IMR-90 (cell line): ENCODE data around the gene URAD. TPM values are rescaled to one million over a fixed set of nuclear protein-coding genes. Genes with fewer than 3 reads are reported as not detected.

Experiments
- ATAC-seq: fragments of 200-7000 bp; cut with Tn5 transposase; 2 replicates; pipeline ENCODE4 v1.9.1; 2020; ENCODE audit warnings: low read depth, mild to moderate bottlenecking, moderate library complexity
- BruUV-seq: library from RNA; stranded (reverse); fragments of 400-500 nt; replicated peaks from 2 replicates; lab custom pipeline; 2021; lab: Mats Ljungman, UMichigan
- CTCF ChIA-PET: fragments of 300-600 bp; formaldehyde crosslinking; extraction: SDS; loops from one replicate; lab custom pipeline; 2021; ENCODE audit warnings: antibody characterized with exemption; lab: Yijun Ruan, JAX
- POLR2A ChIA-PET: fragments of 300-600 bp; sonication (Branson Sonifier 250); formaldehyde crosslinking; loops from one replicate; lab custom pipeline; 2022; ENCODE audit warnings: antibody characterized with exemption; ENCODE audit not compliant: unreplicated experiment; lab: Charles Lee
- DNase-seq: peaks from one replicate; pipeline ENCODE4 v3.0.0; 2013
- H2AFZ ChIP-seq: replicated peaks from 2 replicates; pipeline ENCODE3; 2013; ENCODE audit warnings: low read length, mild to moderate bottlenecking; ENCODE audit not compliant: poor library complexity
- H2AK5ac ChIP-seq: 2 replicates; pipeline ENCODE4 v1.6.1; 2013; ENCODE audit warnings: low read depth, low read length, inconsistent platforms
- H2AK9ac ChIP-seq: replicated peaks from 2 replicates; pipeline ENCODE3; 2013; ENCODE audit warnings: mild to moderate bottlenecking, low read depth, low read length, moderate library complexity; ENCODE audit not compliant: poor library complexity
- H2BK120ac ChIP-seq: 2 replicates; pipeline ENCODE4 v1.6.1; 2013; ENCODE audit warnings: low read depth, low read length, inconsistent platforms
- H2BK15ac ChIP-seq: 3 replicates; pipeline ENCODE4 v1.6.1; 2013; ENCODE audit warnings: low read depth, low read length, inconsistent platforms
- H2BK20ac ChIP-seq: 2 replicates; pipeline ENCODE4 v1.6.1; 2013; ENCODE audit warnings: low read depth, mild to moderate bottlenecking, inconsistent platforms, low read length, moderate library complexity
- H2BK5ac ChIP-seq: 2 replicates; pipeline ENCODE4 v1.6.1; 2013; ENCODE audit warnings: mild to moderate bottlenecking, low read depth, low read length, inconsistent platforms; ENCODE audit not compliant: poor library complexity, severe bottlenecking
- H3K14ac ChIP-seq: replicated peaks from 2 replicates; pipeline ENCODE4 v1.6.1; 2013; ENCODE audit warnings: low read depth, low read length, inconsistent platforms
- H3K18ac ChIP-seq: 2 replicates; pipeline ENCODE4 v1.6.1; 2013; ENCODE audit warnings: low read depth, low read length, control low read depth
- H3K23ac ChIP-seq: 2 replicates; pipeline ENCODE4 v1.6.1; 2013; ENCODE audit warnings: low read depth, low read length, inconsistent platforms
- H3K27ac ChIP-seq: 2 replicates; pipeline ENCODE4 v1.5.1; 2013; ENCODE audit warnings: mild to moderate bottlenecking, control low read depth, low read length; ENCODE audit not compliant: insufficient read depth
- H3K27me3 ChIP-seq: 2 replicates; pipeline ENCODE4 v1.6.1; 2013; ENCODE audit warnings: low read length; ENCODE audit not compliant: control insufficient read depth, insufficient read depth
- H3K36me3 ChIP-seq: 2 replicates; pipeline ENCODE4 v1.6.1; 2013; ENCODE audit warnings: low read length, mixed read lengths; ENCODE audit not compliant: control insufficient read depth, insufficient read depth
- H3K4ac ChIP-seq: 2 replicates; pipeline ENCODE4 v1.6.1; 2013; ENCODE audit warnings: low read depth, low read length, inconsistent platforms
- H3K4me1 ChIP-seq: 2 replicates; pipeline ENCODE4 v1.6.1; 2013; ENCODE audit warnings: low read length, mixed read lengths; ENCODE audit not compliant: control insufficient read depth, insufficient read depth
- H3K4me2 ChIP-seq: 2 replicates; pipeline ENCODE4 v1.6.1; 2013; ENCODE audit warnings: low read depth, mild to moderate bottlenecking, control low read depth, low read length, moderate library complexity
- H3K4me3 ChIP-seq: 2 replicates; pipeline ENCODE4 v1.5.1; 2013; ENCODE audit warnings: low read depth, mild to moderate bottlenecking, control low read depth, low read length, moderate library complexity; ENCODE audit not compliant: insufficient read depth
- H3K56ac ChIP-seq: 2 replicates; pipeline ENCODE4 v1.6.1; 2013; ENCODE audit warnings: low read length, inconsistent platforms; ENCODE audit not compliant: insufficient read depth; ENCODE audit errors: extremely low read depth
- H3K79me1 ChIP-seq, 2 experiments: 2 replicates each; pipeline ENCODE4 v1.6.1; 2013; ENCODE audit warnings: low read length in 2 of 2, inconsistent platforms in 1 of 2, low read depth in 1 of 2
- H3K9ac ChIP-seq: 2 replicates; pipeline ENCODE4 v1.6.1; 2013; ENCODE audit warnings: low read depth, low read length, control low read depth
- H3K9me1 ChIP-seq: 2 replicates; pipeline ENCODE4 v1.6.1; 2013; ENCODE audit warnings: low read length, inconsistent platforms; ENCODE audit not compliant: insufficient read depth
- H3K9me3 ChIP-seq: 2 replicates; pipeline ENCODE4 v1.6.1; 2013; ENCODE audit warnings: low read length; ENCODE audit not compliant: control insufficient read depth, insufficient read depth
- H4K20me1 ChIP-seq: 2 replicates; pipeline ENCODE4 v1.6.1; 2013; ENCODE audit warnings: low read length, inconsistent platforms; ENCODE audit not compliant: insufficient read depth
- H4K5ac ChIP-seq: 2 replicates; pipeline ENCODE4 v1.6.1; 2013; ENCODE audit warnings: mild to moderate bottlenecking, low read depth, low read length, control low read depth
- H4K8ac ChIP-seq, 2 experiments: 2 replicates each; pipeline ENCODE4 v1.6.1; 2013; ENCODE audit warnings: low read depth in 2 of 2, low read length in 2 of 2, control low read depth in 1 of 2, inconsistent platforms in 1 of 2
- H4K91ac ChIP-seq: 2 replicates; pipeline ENCODE4 v1.6.1; 2013; ENCODE audit warnings: low read depth, low read length, inconsistent platforms; ENCODE audit not compliant: insufficient read depth
- SMC3 ChIP-seq: fragments of 150-350 bp; IDR thresholded peaks from 2 replicates; pipeline ENCODE4 v1.6.1; 2016; ENCODE audit warnings: low read depth, mild to moderate bottlenecking, antibody characterized with exemption, low read length, moderate library complexity
- WGBS, 2 experiments: methylation state at CpG; one replicate each; pipeline versions ENCODE4 v1.1.5 to v1.1.7; 2013; ENCODE audit warnings: missing lambda C conversion rate in 2 of 2; ENCODE audit not compliant: insufficient read length in 1 of 2; ENCODE audit errors: extremely low coverage in 2 of 2; 5-methylcytosine and 5-hydroxymethylcytosine counted together
- dilution Hi-C: fragments of 300-500 bp; cut with HindIII; formaldehyde crosslinking; loops from one replicate; pipeline ENCODE4 v1.14.3; 2018; ENCODE audit warnings: low sequenced_read_pairs; ENCODE audit not compliant: unreplicated experiment
- in situ Hi-C: fragments of 300-500 bp; cut with MboI; formaldehyde crosslinking; loops from 3 replicates; pipeline ENCODE4 v1.14.3; 2019; ENCODE audit warnings: low sequenced_read_pairs, inconsistent platforms, mixed read lengths
- intact Hi-C: fragments of 100-400 bp; cut with micrococcal nuclease; formaldehyde crosslinking; loops from 2 replicates; pipeline ENCODE4 v1.10.0; 2022
- polyA plus RNA-seq, 3 experiments: library from polyadenylated mRNA; depleted of rRNA; stranded (reverse); fragments of >200 nt; gene quantifications; 2 replicates each; pipeline ENCODE4 v1.2.3, GENCODE V29; 2012; ENCODE audit warnings: low replicate concordance in 1 of 3
- total RNA-seq: library from RNA; depleted of rRNA; stranded (reverse); fragments of >200 nt; gene quantifications from 2 replicates; pipeline ENCODE4 v1.2.3, GENCODE V29; 2012

Gene URAD
- total and polyA plus RNA-seq, 2 of the 4 experiments (the other 2 are of a cell fraction): not detected

GRCh38 chr13:27976362-27977091 lies 12.0 kb downstream of the URAD start:
- no peak overlapping the region for H3K14ac ChIP-seq
- intact Hi-C loops: no loop called here
- no peak for ATAC-seq
- no peak overlapping the region for H3K27ac ChIP-seq
- H2AFZ ChIP-seq: no peak overlapping the region
- no peak overlapping the region for H4K8ac ChIP-seq
- H3K4me2 ChIP-seq: no peak overlapping the region
- in situ Hi-C loops: loop anchor here (25.0 kb wide), 1 partner anchor 439 kb away; no protein-coding TSS in a partner anchor
- H2AK9ac ChIP-seq: no peak overlapping the region
- H3K27me3 ChIP-seq: peaks cover 95% of the 10 kb centered on the region
- H3K4me3 ChIP-seq: no peak overlapping the region
- BruUV-seq: no TSS peak
- TF ChIP-seq SMC3: no peak
- H3K23ac ChIP-seq: no peak overlapping the region
- 0% methylated on average over 1 of the region's 12 CpGs; no CpG with 5 or more reads in 1 of the 2 experiments for WGBS, 2 experiments
- no peak overlapping the region for H3K18ac ChIP-seq
- H3K36me3 ChIP-seq: no peaks in the 10 kb centered on the region
- H3K4ac ChIP-seq: no peak overlapping the region
- no peak overlapping the region for H4K91ac ChIP-seq
- no peaks in the 10 kb centered on the region for H3K79me1 ChIP-seq
- no peak overlapping the region for H3K56ac ChIP-seq
- dilution Hi-C loops: no loop called here
- H3K4me1 ChIP-seq: no peaks in the 10 kb centered on the region; the same call in 1 of the 2 replicates
- no peaks in the 10 kb centered on the region; the same call in 1 of the 2 replicates for H4K20me1 ChIP-seq
- H2BK15ac ChIP-seq: no peak overlapping the region
- CTCF ChIA-PET: interaction anchor here (0.8 to 1.6 kb wide), 2 partner anchors 14 to 23 kb away, joined by 3 read pairs; no protein-coding TSS in a partner anchor
- no peak overlapping the region for H2BK120ac ChIP-seq
- peaks cover 3% of the 10 kb centered on the region; the same call in 1 of the 2 replicates for H3K9me3 ChIP-seq
- H2BK20ac ChIP-seq: no peak overlapping the region
- no peak overlapping the region for H3K9ac ChIP-seq
- POLR2A ChIA-PET: no interaction called here
- no peak overlapping the region for H2AK5ac ChIP-seq
- H4K5ac ChIP-seq: no peak overlapping the region
- DNase-seq: no peak
- no peaks in the 10 kb centered on the region; the same call in 1 of the 2 replicates for H3K9me1 ChIP-seq
- H2BK5ac ChIP-seq: no peak overlapping the region
